C4-2B (cell line): ENCODE data around the gene ADAM10.

ENCODE experiments used
- H3K27ac ChIP-seq: fragments of 450-650 bp; 2 replicates; pipeline ENCODE4 v1.5.1; 2017
- CTCF ChIP-seq: fragments of 450-650 bp; conservative IDR thresholded peaks from 2 replicates; pipeline ENCODE4 v1.5.1; 2017; ENCODE audit warnings: mild to moderate bottlenecking
- ZFX ChIP-seq: fragments of 450-650 bp; IDR thresholded peaks from 2 replicates; pipeline ENCODE4 v1.6.1; 2017

Gene ADAM10

GRCh38 chr15:58742022-58742813 is 7.3 kb downstream of the ADAM10 start:
- no peak overlapping the region for H3K27ac ChIP-seq
- TF ChIP-seq CTCF (no peak), ZFX (no peak)

- TF ChIP-seq ZFX, result no peak
- no peak for TF ChIP-seq CTCF
- H3K27ac ChIP-seq, result no peak overlapping the region
These were observed 8.5 kb downstream of the ADAM10 start for GRCh38 chr15:58741032-58741431.

GRCh38 chr15:58740436-58740835 is 9.1 kb downstream of the ADAM10 start:
- TF ChIP-seq CTCF (no peak), ZFX (no peak)
- no peak overlapping the region for H3K27ac ChIP-seq

- no peak overlapping the region for H3K27ac ChIP-seq
- TF ChIP-seq ZFX (no peak), CTCF (no peak)
These were observed 11.3 kb downstream of the ADAM10 start for GRCh38 chr15:58738046-58738707.

GRCh38 chr15:58737298-58737697 is 12.2 kb downstream of the ADAM10 start:
- TF ChIP-seq ZFX (no peak), CTCF (no peak)
- H3K27ac ChIP-seq, result no peak overlapping the region

GRCh38 chr15:58736018-58736643 is 13.4 kb downstream of the ADAM10 start:
- no peak for TF ChIP-seq CTCF
- TF ChIP-seq ZFX, result no peak
- H3K27ac ChIP-seq, result no peak overlapping the region

DNA sequence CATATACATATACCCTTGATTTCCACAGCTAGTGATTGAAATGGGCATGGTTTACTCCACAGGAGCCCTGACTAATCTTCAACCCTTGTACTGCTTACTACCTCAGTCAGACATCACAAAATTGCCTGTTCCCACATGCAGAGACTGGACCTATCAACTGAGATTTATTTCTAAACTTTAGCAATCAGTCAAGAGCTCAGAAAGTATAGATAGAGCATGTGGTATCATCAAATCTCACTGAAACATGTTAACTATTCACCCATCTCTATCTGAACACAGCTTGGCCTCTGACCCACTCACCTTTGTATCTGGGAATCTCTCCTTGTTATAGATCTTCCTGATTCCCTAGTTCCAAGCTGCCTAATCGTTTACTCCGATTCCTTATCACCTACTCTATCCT is 14.6 kb downstream of the ADAM10 start:
- TF ChIP-seq CTCF (no peak), ZFX (no peak)
- H3K27ac ChIP-seq, result no peak overlapping the region
